Glomerular endothelial cell (primary cell): ENCODE measurements around the gene APOM. TPM values are rescaled to one million over a fixed set of nuclear protein-coding genes. Genes with fewer than 3 reads are reported as not detected.

ENCODE experiments used
- DNase-seq: peaks from one replicate; pipeline ENCODE4 v3.0.0-alpha.2; 2011; ENCODE audit warnings: low read depth, low spot score; ENCODE audit errors: extremely low read depth
- total RNA-seq: library from RNA; depleted of rRNA; stranded (reverse); fragments of >200 nt; gene quantifications from 2 replicates; pipeline ENCODE4 v1.2.3, GENCODE V29; 2015

APOM gene
- total RNA-seq, 1 donor from 2014 or later = not detected

- DNase-seq = no peak
Measured at GRCh38 chr6:31676322-31676903, 20.7 kb downstream of the APOM start.

- no peak for DNase-seq
Measured at GRCh38 chr6:31676904-31677303, 21.2 kb downstream of the APOM start.

GRCh38 chr6:31677955-31678354 is 22.3 kb downstream of the APOM start:
- DNase-seq = no peak

DNA sequence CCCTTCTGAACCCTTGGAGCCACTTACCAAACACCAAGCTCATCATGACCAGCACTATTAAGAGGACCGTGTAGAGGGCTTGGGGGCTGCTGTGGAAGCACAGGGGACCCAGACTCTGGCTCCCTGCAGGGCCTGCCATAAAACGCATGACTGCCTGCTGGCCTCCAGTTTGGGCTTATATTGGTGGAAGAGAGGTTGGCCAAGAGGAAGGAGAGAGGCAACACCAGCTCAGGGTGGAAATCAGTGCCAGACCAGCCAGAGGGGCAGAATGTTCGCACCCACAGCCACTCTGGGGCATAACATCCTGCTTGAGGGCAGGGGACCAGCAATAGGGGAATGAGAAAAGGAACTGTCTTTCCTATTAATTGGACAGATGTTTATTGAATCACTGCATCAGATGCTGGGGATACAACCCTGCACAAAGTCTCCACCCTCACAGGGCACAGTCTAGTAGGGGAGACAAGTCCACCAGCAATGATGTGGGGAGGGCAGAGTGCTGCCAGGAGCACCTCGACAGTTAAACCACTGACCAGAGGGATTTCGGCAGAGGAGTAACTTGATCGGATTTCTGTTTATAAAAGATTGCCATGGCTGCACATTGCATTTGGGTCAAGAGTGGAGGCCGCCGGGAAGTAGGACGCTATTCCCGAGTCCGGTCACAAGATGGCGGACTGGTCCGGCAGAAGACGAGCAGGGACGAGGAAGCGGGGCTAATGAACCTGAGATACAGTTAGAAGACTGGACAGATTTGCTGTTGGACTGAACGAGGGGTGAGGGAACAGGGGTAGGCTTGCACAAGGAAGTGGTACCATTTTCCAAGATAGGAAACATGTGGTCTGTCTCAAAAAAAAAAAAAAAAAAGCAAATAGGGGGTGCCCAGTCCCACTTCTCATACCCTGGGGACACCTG is 24.8 kb downstream of the APOM start, which contains the start of gene LY6G5C:
TSS of gene LY6G5C (minus strand) at position 842 of the 909 bp plus-strand sequence. CDS start at position 148, 694 bp downstream.
- no peak for DNase-seq

- DNase-seq = no peak
Measured at GRCh38 chr6:31681135-31681671, 25.5 kb downstream of the APOM start.

DNA sequence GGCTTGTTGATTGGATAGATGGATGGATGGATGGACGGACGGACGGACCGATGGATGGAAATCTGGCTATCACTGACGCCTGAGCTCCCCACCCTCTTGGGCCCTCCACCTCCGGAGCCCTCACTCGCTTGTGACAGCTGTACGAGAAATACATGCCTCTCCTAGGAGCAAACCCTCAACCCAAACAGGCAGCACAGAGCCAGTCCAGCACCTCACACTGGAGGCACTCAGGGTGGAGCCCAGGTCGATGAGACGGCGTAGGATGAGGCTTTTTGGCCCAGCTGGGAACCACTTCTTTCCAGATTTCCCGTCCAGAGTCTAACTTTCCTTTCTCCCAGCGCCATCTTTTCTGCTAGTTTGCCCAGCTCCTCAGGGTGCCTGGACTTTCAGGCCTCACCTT is 27.9 kb downstream of the APOM start:
- no peak for DNase-seq

GRCh38 chr6:31686483-31686882 is 30.8 kb downstream of the APOM start:
- DNase-seq = no peak

- DNase-seq = no peak
Measured at GRCh38 chr6:31687321-31687720, 31.6 kb downstream of the APOM start.

- no peak for DNase-seq
Measured at GRCh38 chr6:31687860-31688693, 32.4 kb downstream of the APOM start.

- DNase-seq = no peak
Measured at GRCh38 chr6:31689249-31690110, 33.8 kb downstream of the APOM start.

DNA sequence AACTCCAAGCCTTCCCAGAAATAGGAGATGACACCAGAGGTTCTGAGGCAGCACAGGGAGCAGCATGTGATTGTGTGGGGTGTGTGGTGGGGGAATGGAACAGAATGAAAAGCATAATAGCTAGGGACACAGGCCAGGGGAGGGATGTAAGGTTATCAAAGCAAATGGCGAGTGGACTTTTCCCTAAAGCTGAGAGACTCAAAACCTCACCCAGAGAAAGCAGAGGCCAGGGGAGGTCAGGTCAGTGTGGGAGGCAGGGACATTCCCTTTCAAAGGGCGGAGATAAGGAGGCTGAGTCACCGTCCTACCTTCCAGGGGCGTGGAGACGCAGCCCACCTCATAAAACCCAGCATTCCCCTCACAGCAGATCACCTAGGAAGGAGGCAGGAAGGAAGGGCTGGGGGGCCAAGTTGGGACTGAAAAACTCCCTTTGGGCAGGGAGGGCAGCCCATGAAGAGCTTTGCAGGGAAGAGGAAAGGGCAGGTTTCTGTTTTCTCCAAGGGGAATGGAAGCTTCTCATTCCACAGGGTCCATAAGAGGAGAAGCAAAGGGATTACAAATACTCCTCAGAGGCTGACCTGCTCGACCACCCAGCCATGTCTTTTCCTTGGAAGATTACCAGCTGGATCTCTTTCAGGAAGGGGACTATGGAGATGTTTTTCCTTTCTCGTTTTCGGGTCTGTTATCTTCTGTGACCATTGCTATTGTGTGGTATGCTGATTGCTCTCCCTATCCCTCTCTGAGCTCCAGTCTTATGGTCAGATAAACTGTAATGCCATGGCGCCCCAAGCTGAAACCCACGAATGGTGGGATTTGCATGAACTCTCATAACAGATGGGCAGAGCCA is 34.8 kb downstream of the APOM start:
- no peak for DNase-seq

DNA sequence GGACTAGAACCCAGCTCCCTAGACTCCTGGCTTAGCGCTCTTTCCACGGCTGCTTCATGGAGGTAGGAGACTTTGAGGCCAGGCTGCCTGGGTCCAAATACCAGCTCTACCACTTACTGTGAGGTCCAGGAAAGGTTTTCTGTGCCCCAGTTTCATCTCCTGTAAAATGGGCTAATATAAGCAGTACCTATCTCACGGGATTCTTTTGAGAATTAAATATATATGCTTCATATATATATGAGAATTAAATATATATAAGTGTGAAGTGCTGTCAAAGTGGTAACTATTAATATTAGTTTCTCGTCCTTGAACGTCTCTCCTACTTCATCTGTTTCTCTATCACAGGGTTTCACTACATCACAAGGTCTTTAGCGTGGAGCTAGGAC is 35.4 kb downstream of the APOM start:
- no peak for DNase-seq

- no peak for DNase-seq
Measured at GRCh38 chr6:31691564-31692108, 35.9 kb downstream of the APOM start.

DNA sequence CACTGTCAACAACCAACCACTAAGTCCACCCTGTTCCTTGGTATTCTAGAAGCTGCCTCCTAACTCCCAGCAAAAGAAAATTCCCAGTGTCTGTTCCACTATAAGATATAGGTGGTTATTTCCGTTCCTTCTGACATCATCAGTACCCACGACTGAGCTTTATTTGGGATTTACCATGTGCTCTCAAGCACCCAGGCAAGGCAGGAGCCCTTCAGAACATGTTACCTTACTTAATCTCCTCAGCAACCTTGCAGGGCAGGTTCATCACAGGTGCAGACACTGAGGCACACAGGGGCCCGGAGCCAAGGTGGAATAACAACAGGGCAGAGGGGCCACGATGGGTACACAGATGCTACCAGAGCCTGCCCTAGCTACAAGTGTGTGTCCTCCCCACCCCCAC is 36.7 kb downstream of the APOM start:
- no peak for DNase-seq

GRCh38 chr6:31692886-31693285 is 37.2 kb downstream of the APOM start:
- DNase-seq = no peak

GRCh38 chr6:31693535-31693934 is 37.8 kb downstream of the APOM start:
- no peak for DNase-seq

- DNase-seq = no peak
Measured at GRCh38 chr6:31697555-31697954, 41.9 kb downstream of the APOM start.

DNA sequence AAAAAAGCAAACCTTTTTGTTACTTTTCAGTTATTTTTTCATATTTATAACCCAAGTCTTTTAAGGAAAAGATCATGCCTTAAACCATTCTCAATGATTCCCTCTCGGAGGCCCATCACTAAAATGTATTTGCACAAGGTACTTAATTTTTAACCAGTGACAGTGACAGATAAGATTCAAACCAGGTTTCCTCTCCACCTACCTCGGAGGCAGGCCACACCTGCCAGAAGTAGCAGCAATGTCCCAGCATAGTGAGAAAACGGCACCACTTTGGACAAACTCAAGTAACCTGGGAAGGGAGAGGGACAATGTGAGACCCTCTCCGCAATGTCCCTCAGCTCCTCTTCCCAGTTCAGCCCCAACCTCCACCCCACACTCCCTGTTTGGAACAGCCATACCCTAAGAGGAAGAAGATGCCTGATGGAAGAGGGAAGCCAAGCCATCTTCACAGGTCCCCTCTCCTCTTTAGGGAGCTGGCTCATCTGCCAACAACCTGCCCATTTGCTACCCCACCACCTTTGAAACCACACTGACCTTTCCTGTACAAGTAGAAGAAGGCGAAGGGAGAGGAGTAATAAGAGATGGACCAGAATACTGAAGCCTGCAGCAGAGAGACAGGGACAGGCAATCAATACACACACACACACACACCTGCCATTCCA is 45.2 kb downstream of the APOM start:
- DNase-seq = no peak
